ENCODE results near the gene RTP5.

Gene RTP5

DNA sequence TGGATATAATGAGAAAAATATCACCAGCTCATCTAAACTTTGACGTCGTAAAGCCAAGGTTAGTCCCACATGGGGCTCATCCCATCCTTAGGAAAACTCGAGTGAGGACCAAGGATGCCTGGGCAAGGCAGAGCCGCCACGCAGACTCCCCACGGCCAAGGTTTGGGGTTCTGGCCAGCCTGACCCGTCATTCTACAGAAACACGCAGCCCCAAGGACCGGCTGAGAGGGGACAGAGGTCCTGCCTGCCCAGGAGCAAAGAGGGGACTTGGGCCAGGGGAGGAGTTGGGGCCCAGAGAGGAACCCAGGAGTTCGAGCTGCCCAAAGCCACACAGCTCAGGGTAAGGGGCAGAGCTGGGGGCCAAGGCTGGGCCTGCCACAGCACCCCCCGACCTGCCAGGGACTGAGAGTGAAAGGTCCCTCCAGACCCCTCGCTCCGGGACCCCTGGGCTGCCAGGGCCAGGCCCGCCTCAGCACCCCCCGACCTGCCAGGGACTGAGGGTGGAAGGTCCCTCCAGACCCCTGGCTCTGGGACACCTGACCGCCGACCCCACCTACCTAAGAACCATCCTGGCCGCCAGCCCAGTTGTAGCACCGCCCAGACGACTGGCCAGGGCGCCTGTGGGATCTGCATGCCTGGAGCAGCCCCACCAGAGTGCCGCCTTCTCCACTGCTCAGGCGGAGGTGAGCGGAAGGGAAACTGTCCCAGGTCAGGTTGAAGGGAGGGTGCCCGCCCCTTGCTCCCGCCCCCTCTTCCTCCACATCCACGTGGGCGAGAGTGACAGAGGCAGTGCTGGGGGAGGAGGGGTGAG lies 11.1 kb upstream of the RTP5 start, which contains the start of gene PDCD1:
PDCD1 (minus strand) TSS at position 689 of the 811 bp plus-strand sequence; CDS start at position 633, 56 bp downstream.
- DNase-seq = peak; percentile 50 to 75

DNA sequence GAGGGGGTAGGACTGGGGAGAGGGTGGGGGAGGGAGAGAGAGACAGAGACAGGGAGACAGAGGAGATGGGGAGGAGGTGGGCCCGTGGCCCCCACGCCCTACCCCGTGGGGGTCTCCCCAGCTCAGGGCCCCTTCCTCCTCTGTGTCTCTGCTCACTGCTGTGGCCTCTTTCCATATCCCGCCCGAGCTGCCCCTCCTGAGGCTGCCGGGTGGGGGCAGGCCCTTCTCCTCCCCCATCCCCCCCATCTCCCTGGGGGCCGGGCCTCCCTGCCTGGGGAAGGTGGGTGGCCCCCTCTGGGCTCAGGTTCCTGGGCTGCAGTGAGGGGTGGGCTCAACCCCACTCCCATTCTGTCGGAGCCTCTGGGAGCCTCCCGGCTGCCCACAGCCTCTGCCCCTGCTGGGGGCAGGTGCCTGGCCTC lies 10.5 kb upstream of the RTP5 start:
- no peak for DNase-seq

DNA sequence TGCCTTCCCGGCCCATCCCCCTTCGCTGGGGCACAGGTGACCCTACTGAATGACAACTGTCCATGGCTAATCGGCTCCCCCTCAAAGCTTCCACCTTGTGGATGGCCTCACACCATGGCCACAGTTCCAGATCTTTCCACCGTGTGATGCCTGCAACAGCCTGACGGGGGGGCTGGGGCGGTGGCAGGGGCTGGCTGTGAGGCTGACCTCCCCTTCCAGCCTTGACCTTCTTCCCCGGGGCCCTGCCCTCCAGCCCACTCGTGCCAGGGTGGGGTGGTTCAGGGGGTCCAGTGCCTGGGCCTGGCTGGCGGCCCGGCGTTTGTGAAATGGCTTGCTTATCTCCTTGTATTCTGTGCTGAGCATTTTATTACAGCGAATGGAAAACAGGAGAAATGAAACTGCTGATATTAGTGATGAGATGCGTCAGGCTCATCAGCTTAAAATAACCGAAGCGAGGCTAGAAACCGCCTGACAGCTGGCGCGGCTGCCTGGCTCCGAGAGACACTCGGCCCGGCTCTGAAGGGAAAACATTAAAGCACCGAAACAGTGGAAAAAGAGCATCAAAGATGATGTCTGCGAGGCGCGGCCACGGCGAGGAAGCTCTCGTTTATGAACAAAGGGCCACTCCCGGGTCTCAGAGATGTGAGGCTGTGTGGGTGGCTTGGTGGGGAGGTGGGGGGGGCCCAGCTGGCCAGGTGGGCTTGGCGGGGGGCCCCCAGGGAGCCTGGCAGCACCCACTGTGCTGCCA lies 9.9 kb upstream of the RTP5 start:
- DNase-seq = peak; percentile 44 to 55

DNA sequence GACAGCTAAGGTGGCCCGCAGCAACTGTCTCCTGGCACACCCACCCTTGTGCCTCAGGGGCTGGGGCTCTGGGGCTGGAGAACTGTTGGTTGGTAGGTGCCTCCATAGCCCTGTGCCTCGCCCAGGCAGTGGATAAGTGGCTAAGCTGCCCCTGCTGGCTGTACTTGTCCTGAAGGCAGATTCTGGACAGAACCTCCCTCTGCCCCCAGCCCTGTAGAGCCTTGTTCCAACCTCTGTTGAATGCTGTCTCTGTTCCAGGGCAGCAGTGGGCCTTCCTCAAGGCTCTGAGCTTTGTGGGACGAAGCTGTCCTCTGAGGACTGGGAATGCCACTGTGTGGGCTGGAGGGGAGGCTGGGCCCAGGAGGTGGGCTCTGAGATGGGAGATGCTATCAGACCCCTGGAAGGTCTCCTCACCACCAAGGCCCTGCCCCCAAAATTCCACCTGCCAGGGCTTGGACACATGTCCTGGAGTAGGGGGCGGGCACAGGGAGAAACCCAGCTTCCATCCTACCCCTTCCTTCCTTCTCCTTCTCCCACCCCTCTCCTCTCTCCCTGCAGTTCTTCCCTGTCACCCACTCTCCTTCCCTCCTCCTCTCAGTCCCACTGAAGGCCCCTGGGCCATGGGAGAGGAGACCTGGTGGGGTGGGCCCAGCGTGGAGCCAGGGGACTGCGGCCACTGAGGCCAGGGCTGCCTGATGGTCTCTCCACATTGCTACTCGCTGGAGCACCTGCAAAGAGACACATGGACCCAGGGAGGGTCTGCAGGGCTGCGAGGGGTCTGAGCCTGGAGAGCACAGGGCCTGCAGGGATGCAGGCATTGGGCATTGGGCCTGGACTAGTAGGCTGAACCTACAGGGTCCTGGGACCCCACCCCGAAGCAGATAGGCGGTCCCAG lies 9.1 kb upstream of the RTP5 start:
- no peak for DNase-seq

DNA sequence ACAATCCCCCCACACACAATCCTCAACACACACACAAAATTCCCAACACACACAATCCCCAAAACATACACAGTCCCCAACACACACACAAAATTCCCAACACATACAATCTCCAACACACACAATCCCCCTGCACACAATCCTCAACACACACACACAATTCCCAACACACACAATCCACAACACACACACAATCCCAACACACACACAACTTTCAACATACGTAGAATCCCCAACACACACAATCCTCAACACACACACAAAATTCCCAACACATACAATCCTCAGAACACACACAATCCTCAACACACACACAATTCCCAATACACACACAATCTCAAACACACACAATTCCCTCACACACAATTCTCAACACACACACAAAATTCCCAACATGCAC lies 8.3 kb upstream of the RTP5 start:
- DNase-seq = no peak

DNA sequence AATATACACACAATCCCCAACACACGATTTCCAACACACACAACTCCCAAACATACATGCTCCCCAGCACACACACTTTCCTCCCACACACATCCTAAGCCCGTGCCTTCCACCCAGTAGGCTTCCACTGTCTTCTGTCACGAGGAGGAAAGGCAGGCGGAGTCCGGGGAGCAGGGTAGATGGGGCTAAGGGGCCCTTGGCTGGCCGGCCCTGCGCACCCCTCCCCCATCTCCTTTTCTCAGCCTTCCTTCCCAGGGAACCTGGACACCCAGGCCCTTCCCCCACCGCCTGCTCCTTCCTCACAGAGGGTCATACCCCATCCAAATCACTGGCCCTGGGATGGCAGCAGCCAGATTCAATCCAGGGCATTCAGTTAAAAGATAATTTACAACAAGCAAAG lies 7.4 kb upstream of the RTP5 start:
- DNase-seq = no peak

DNA sequence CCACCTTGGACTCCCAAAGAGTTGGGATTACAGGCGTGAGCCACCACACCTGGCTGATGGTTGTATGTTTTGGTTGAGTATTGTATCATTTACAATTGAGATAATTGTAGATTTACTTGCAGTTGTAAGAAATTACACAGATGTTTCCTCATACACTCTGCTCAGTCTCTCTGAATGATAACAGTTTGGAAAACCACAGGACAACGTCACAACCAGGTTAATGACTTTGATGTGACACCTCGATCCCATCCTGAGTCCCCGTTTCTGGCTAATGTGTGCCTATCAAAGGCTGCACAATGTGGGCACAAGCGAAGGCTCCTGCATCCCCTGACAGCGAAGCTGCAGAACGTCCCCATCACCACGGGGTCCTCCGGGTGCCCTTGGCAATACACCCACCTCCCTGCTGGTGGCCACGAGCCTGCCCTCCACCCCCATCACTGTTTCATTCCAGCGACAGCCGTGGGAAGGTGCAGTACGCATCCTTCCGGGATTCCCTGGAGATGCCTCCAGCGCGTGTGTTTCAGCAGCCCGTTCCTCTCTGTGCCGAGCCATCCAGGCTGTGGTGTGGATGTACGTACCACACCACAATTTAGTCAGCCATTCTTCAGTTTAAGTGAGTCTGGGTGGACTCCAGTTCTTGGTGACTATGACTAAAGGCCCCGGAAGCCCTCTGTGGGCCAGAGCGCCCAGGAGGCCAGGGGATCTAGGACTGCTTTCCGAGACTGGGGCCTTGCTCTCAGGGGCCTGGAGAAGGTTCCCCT lies 6.6 kb upstream of the RTP5 start:
- DNase-seq = no peak

DNA sequence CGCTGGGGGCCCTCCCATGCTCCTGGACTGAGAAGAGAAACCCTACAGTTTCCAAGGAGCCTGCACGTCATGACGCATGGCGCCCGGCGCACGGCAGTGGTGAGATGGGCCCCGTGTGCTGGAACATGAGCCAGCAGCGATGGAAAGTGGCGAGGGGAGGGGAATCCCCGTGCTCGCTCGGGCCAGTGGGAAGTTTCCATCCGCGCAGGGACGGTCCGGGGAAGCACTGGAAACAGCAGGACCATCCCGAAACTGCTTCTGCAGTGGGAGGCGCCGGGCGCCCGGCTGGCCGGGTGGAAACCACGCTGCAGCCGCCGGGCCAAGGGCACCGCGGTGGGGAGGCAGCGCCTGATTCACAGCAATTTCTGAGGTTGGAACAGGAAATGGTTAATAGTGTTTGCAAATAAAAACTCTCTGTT lies 6.0 kb upstream of the RTP5 start:
- DNase-seq = peak in 1 of 2 donors; percentile 60

DNA sequence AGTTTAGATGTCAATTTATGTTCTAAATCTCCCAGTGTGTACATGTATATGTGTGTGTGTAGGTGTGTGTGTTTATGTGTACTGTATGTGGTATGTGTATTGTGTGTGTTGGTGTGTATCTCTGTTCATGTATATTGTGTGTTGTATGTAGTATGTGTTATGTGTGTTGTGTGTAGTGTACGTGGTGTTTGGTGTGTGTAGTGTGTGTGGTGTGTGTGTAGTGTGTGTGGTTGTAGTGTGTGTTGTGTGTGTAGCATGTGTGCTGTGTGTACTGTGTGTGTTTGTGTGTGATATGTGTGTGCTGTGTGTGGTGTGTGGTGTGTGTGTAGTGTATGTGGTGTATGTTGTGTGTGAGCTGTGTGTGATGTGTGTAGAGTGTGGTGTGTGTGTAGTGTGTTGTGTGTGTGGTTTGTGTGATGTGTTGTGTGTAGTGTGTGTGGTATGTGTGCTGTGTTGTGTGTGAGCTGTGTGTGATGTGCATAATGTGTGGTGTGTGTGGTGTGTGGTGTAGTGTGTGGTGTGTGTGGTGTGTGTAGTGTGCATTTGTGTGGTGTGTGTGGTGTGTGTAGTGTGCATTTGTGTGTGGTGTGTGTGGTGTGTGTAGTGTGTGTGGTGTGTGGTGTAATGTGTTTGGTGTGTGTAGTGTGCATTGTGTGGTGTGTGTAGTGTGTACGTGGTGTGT lies 5.2 kb upstream of the RTP5 start:
- no peak for DNase-seq

DNA sequence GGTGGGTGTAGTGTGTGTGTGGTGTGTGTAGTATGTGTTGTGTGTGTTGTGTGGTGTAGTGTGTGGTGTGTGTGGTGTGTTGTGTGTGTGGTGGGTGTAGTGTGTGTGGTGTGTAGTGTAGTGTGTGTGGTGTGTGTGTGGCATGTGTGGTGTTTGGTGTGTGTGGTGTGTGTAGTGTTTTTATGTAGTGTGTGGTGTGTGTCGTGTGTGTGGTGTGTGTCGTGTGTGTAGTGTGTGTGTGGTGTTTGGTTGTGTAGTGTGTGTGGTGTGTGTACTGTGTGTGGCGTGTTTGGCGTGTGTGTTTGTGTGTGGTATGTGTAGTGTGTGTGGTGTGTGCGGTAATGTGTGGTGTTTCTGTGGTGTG lies 4.7 kb upstream of the RTP5 start:
- no peak for DNase-seq

DNA sequence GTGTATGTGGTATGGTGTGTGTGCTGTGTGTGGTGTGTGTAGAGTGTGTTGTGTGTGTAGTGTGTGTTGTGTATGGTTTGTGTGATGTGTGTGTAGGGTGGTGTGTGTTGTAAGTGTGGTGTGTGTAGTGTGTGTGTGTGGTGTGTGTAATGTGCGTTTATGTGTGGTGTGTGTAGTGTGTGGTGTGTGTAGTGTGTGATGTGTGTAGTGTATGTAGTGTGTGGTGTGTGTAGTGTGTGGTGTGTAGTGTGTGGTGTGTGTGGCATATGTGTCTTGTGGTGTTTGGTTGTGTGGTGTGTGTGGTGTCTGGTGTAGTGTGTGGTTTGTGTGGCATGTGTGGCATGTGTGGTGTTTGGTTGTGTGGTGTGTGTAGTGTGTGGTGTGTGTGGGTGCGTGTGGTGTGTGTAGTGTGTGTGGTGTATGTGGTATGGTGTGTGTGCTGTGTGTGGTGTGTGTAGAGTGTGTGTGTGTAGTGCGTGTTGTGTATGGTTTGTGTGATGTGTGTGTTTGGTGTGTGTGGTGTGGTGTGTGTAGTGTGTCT lies 4.0 kb upstream of the RTP5 start:
- DNase-seq = no peak

DNA sequence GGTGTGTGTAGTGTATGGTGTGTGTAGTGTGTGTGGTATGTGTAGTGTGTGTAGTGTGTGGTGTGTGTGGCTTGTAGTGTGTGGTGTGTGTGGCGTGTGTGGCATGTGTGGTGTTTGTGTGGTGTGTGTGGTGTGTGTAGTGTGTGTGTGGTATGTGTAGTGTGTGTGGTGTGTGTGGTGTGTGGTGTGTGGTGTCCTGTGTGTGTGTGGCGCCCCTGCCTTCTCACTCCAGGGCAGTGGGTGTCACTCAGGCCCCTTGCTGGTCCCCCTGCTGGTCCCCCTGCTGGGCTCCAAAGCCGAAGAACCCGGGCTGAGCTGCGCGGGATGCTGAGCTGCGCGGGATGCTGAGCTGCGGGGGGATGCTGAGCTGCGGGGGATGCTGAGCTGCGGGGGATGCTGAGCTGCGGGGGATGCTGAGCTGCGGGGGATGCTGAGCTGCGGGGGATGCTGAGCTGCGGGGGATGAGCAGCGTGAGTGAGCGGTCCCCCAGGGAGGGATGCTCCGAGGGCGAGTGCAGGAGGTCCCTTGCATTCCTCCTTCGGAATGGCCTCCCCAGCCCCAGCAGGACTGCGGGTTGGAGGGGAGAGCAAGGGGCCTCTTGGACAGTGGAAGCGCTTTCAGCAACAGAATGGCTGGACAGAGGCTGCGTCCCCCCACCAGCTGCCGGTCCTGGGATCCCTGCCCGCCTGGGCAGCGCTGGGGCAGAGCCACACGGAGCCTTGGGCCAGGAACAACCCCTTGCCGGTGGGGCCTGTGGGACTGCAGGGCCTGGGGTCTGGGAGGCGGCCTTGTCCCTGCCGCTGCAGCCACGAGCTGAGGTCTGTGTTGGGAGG lies 3.4 kb upstream of the RTP5 start:
- DNase-seq = peak in 1 of 2 donors; percentile 39

DNA sequence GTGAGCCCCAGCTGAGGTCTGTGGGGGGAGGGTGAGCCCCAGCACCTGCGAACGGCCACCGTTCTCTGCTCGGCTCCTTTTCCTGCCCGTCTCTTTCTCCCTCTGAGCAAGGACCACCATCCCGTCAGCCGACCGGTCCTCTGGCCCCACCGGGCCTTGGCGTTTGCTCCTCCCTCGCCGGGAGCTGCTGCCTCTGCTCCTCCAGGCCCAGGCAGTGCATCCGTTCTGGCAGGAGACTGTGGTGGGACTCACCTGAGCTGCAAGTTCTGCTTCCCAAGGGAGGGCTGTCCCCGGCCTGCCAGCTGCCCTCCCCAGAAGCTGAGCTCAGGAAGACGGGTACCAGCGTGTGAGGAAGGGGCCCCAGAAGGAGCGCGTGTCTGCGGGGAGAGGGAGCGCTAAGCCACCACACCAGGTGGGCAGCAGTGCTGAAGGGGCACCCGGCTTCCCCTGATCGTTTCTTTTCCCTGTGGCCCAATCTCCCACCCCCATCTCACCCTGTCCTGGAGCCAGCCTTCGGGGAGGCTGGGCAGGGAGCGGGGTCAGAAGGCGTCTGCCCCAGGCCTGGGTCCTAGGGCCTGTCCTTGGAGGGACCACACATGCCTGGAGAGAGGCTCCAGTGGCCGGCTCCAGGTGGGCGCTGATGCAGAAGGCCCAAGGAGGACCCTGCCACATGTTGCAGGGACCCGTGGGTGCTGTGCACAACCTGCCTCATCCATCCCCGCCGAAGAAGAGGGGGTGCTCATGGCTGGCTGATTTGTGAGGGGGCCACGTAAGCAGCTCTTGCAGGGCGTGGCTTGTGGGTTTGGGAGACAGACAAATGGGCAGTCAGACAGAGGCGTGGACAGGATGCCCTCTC lies 2.5 kb upstream of the RTP5 start:
- DNase-seq = no peak

DNA sequence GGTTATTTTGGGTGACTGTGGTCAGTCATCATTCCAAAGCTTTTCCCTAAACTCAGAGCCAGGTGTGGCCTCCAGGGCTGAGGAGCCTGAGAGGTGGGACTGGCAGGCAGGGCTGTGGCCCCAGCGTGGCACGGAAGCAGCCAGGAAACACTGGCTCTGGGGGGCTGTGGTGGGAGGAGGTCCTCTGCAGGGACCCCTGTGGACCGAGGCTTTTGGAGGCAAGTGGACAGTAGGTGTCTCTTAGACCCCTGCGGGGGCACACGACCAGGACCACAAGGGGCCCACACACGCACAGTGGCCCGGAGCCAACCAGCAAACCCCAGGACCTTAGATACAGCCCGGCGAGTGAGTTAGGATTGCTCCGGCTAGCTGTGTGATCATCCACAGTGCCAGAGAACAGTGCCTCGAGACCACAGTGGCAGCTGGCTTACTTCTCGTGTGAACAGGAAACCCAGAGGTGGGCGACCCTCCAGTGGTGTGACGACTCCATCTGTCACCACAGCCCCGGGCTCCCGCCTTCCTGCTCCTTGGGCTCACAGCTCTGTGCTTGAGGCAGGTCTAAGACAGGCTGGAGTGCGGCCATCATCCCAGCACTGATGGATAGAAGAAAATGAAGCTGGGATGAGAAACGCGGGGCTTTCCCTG lies 1.6 kb upstream of the RTP5 start:
- DNase-seq = peak; percentile 48 to 67

DNA sequence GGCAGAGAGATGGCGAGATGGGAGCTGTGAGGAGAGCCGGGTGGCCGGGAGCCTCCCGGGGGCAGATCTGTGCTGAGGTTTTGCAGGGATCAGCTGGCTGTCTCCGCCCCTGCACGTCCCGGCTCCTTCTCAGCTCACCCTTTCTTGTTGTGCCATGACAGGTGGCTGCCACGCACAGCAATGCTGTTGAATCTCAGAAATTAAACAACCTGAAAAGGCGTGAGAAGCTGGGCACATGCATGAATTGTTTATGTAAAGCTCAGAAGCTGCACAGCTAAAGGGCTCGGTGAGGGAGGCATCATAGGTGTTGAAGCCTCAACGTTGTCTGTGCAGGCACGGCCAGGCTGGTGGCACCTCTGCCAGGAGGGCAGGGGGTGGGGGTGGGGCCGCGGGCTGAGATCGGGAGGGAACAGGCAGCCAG lies 858 bp upstream of the RTP5 start:
- peak in 1 of 2 donors; percentile 47 for DNase-seq

DNA sequence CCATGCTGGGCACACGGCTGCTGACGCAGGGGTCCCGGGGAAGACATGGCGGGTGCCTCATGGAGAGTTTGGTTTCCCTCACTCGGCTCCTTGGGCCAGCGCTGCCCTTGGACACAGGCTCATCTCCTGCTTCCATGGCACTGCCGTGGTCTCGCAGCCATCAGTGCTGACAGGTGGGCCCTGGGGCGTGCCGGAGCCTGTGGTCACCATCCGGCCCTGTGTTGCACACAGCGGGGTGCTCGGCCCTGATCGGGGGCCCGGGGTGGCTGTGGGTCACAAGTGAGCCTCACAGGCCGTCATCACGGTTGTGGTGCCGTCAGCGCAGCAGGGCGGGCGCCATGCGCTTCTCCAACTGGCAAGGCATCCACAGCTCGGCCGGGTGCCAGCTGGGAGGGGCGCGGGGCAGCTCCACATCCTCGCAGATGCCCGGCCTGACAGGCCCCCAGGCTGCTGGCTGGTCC lies 582 bp downstream of the RTP5 start:
- DNase-seq = no peak

DNA sequence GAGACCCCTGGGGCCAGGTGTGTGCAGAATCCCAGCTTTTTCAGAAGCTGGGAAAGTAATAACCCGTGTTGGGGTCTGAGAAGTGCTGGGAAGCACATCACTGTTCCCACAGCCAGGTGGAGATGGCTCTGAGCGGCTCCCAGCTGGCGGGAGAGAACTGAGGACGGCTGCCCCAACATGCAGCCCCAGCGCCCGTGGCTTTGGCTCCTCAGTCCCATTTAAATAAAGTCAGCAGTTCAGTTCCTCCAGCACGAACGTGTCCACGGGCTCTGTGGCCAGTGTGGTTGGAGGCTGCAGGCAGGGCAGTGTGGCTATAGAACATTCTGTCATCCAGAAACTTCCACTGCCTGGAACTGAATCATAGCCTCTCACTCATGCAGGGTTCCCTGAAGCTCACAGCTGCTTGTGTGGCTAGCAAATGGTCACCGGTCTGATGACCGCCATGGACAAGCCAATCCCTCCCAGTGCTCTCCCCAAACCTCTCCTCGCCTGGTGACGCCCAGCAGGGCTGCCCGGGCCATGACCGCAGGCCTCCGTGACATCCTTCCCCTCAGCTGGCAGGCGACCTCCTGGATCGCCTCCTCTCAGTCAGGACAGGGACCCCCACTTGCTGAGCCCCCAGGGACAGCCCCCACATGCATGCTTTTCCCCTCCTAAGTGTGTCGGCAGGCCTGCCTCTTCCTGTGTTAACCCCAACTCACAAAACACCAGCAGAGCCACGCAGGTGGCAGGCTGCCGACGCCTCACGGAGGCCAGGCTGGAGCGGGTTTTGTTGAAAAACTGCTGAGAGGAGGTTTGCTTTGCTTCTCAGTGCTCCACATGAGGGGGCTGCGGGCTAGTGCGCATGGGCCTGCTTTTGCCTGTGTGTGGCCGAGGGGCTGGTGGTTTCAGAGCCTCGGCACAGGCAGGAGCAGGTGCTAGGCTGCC lies 1.3 kb downstream of the RTP5 start:
- peak; percentile 37 to 61 for DNase-seq

All from CD4-positive, alpha-beta T cell treated with Interferon alpha-2 for 1 hour (primary cell).